ENCODE measurements around the gene AFMID. TPM values are rescaled to one million over a fixed set of nuclear protein-coding genes. Genes with fewer than 3 reads are reported as not detected.
A peak's percentile ranks its signal among the peaks of the same experiment; 100 is the strongest.

The AFMID gene
- total and polyA plus RNA-seq, 2 of the 13 experiments (the other 11 are each of a cell fraction or from before 2014, with no cell fraction given), result 249 to 270 TPM

DNA sequence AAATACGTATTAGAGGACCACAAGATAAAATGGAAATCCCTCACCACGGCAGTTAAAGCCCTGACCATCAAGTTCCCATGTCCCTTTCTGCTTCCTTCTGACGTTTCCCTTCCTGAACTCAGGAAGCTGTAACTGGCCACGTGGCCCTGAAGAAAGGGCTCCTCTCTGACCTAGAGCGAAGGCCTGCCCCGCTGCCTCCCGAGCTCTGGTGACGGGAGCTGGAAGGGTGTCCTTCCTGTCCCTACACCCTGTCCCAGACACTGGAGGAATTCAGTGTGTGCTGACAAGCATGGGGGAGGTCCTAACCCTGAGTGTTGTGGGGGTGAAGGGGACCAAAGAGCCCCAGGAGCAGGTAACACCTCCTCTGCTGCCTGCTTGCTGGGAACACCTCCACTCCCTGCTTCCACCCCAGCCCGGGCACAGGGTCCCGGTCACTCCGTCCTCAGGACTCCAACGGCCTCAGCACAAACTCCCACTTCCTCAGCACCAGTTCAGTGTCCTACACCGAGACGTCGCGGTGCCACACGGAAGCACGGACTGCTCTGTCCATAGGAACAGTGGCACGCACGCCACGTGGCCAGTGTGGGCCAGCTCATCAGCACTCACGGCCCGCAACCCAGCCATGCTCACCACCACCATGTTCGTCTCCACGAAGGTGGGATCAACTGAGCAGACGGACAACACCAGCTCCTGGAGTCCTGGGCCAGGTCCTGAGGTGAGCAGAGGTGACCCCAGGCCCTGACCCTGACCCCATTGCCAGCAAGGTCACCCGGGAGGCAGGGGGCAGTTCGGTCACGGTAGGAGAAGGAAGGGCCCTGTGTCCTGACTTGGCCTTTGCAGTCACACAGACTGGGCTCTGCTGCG lies 61.1 kb downstream of the AFMID start (continued):
- TF ChIP-seq ZNF639 (CRISPR knock-in tag; conservative IDR thresholded peaks at IDR 0.05) (no peak), HOMEZ (CRISPR knock-in tag; IDR thresholded peaks at IDR 0.05; ENCODE audit: low read depth) (peak; percentile 38; the same call in 1 of the 2 replicates), KLF12 (CRISPR knock-in tag; IDR thresholded peaks at IDR 0.05; ENCODE audit: borderline replicate concordance) (no peak), HNF1B (CRISPR knock-in tag; IDR thresholded peaks at IDR 0.05) (peak; percentile 29), ELF1 (CRISPR knock-in tag; IDR thresholded peaks at IDR 0.05) (0 out of 2 replicates have a peak, but pooled peaks have one; percentile 19), CHCHD3 (CRISPR knock-in tag; IDR thresholded peaks at IDR 0.05) (no peak), ZBTB40 (IDR thresholded peaks at IDR 0.05) (no peak), ZBTB40 (CRISPR knock-in tag; IDR thresholded peaks at IDR 0.05) (no peak), NCOA5 (CRISPR knock-in tag; IDR thresholded peaks at IDR 0.05) (no peak), ZNF740 (CRISPR knock-in tag; IDR thresholded peaks at IDR 0.05) (no peak), ZXDC (CRISPR knock-in tag; IDR thresholded peaks at IDR 0.05) (no peak)

All from HepG2 (cell line).